Gastroesophageal sphincter (tissue), 3 donors: Measurements from ENCODE around the gene WDR6.

Source experiments
- EP300 ChIP-seq: sonication (generic); formaldehyde crosslinking; IDR thresholded peaks from one replicate; pipeline ENCODE4 v1.6.1; 2017; ENCODE audit warnings: antibody characterized with exemption, mild to moderate bottlenecking
- POLR2A ChIP-seq, 2 donors: fragments of 450-650 bp; IDR thresholded peaks; one replicate each; pipeline ENCODE4 v1.6.1; 2017; ENCODE audit warnings: antibody characterized with exemption in 2 of 2, mild to moderate bottlenecking in 2 of 2, moderate library complexity in 1 of 2
- POLR2AphosphoS5 ChIP-seq: sonication (generic); formaldehyde crosslinking; IDR thresholded peaks from one replicate; pipeline ENCODE4 v1.6.1; 2017; ENCODE audit warnings: antibody characterized with exemption
- TF ChIP-seq, protein P1 (sequence below), 4 experiments: fragments of 200-600 bp in 2 of 4; fragments of 450-650 bp in 2 of 4; sonication (generic) in 1 of 4; IDR thresholded peaks; one replicate each; pipeline ENCODE4 v1.5.1; 2017 to 2019; ENCODE audit warnings: antibody characterized with exemption in 4 of 4, mild to moderate bottlenecking in 2 of 4, moderate library complexity in 2 of 4

DNA sequence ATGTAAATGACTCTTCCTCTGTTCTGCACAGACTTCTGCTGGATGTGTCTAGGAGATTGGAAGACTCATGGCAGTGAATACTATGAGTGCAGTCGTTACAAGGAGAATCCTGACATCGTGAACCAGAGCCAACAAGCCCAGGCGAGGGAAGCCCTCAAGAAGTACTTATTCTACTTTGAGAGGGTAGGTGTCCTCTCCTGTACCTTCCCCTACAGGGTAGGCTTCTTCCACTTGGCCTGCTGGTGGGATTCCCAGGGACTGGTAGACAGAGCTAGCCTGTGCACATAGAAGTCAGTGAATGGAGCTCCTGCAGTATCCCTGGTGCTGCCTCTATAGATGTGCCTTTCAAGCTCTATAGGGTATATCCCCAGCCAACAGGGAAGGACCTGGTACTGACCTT, 27.7 kb upstream of the WDR6 start:
- no peak for TF ChIP-seq POLR2A (IDR thresholded peaks at IDR 0.05)
- no peak for TF ChIP-seq POLR2AphosphoS5
- TF ChIP-seq, protein P1, sequence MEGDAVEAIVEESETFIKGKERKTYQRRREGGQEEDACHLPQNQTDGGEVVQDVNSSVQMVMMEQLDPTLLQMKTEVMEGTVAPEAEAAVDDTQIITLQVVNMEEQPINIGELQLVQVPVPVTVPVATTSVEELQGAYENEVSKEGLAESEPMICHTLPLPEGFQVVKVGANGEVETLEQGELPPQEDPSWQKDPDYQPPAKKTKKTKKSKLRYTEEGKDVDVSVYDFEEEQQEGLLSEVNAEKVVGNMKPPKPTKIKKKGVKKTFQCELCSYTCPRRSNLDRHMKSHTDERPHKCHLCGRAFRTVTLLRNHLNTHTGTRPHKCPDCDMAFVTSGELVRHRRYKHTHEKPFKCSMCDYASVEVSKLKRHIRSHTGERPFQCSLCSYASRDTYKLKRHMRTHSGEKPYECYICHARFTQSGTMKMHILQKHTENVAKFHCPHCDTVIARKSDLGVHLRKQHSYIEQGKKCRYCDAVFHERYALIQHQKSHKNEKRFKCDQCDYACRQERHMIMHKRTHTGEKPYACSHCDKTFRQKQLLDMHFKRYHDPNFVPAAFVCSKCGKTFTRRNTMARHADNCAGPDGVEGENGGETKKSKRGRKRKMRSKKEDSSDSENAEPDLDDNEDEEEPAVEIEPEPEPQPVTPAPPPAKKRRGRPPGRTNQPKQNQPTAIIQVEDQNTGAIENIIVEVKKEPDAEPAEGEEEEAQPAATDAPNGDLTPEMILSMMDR (IDR thresholded peaks at IDR 0.05): no peak
- no peak for TF ChIP-seq EP300
